ENCODE data around the gene CACNA1C. TPM values are rescaled to one million over a fixed set of nuclear protein-coding genes. Genes with fewer than 3 reads are reported as not detected.

The CACNA1C gene
- total RNA-seq, 3 donors from 2014 or later: 2.6 to 11.8 (median 9.5) TPM

DNA sequence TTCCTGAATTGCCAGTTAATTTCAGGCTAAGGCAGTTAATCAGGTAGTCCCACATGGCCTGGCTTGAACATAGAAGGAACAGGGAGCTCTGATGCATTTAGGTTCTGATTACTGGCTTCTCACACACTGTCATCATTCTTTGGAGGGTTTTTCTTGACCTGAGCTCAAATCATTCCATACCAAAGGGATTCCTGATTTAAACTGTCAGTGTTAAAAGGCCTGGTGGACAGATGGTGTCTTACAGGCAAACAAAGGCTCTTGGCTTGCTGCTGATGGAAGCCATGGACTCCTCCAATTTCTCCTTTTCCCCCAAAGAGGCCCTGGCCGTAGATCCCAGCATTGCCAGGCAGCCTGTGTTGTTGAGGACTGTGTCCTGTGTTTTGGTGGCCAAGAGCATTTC lies 30.2 kb downstream of the CACNA1C start:
- intact Hi-C loops (cut with DNase I; ENCODE audit: low total_unique reads): no loop called here
- Histone ChIP-seq H3K4me1 (no peaks in the 10 kb centered on the region), H3K4me3 (no peak overlapping the region), H3K27ac (no peak overlapping the region), H3K27me3 (no peaks in the 10 kb centered on the region), H3K36me3 (no peaks in the 10 kb centered on the region), H3K9me3 (no peaks in the 10 kb centered on the region)
- TF ChIP-seq, protein P1, sequence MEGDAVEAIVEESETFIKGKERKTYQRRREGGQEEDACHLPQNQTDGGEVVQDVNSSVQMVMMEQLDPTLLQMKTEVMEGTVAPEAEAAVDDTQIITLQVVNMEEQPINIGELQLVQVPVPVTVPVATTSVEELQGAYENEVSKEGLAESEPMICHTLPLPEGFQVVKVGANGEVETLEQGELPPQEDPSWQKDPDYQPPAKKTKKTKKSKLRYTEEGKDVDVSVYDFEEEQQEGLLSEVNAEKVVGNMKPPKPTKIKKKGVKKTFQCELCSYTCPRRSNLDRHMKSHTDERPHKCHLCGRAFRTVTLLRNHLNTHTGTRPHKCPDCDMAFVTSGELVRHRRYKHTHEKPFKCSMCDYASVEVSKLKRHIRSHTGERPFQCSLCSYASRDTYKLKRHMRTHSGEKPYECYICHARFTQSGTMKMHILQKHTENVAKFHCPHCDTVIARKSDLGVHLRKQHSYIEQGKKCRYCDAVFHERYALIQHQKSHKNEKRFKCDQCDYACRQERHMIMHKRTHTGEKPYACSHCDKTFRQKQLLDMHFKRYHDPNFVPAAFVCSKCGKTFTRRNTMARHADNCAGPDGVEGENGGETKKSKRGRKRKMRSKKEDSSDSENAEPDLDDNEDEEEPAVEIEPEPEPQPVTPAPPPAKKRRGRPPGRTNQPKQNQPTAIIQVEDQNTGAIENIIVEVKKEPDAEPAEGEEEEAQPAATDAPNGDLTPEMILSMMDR (IDR thresholded peaks at IDR 0.05): no peak
- no peak for TF ChIP-seq POLR2AphosphoS5 (IDR thresholded peaks at IDR 0.05)
- no peak for TF ChIP-seq POLR2A (IDR thresholded peaks at IDR 0.05)
- no peak for DNase-seq (ENCODE audit: low spot score in 2 of 2)

DNA sequence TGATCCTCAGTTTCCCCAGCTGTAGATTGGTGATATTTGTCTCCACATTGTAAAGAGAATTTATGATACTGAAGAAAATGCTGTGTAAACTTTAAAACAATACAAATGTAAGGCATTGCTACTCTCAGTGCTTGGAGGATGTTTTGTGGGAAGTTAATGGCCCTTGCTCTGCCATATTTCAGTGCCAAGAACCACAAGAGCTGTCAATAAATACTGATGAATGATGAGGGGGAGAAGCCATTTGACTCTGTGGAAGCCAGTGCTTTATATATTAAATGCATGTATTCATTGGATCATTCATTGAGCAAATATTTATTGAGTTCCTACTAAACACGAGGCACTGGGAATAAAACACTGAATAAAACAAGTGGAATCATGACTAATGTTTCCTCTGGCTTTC lies 30.8 kb downstream of the CACNA1C start:
- TF ChIP-seq POLR2A (IDR thresholded peaks at IDR 0.05) (no peak), POLR2AphosphoS5 (IDR thresholded peaks at IDR 0.05) (no peak)
- TF ChIP-seq, protein P1 (IDR thresholded peaks at IDR 0.05): no peak
- Histone ChIP-seq H3K4me3 (no peak overlapping the region), H3K9me3 (no peaks in the 10 kb centered on the region), H3K4me1 (no peaks in the 10 kb centered on the region), H3K36me3 (no peaks in the 10 kb centered on the region), H3K27ac (no peak overlapping the region), H3K27me3 (no peaks in the 10 kb centered on the region)
- DNase-seq (ENCODE audit: low spot score in 2 of 2): no peak
- intact Hi-C loops (cut with DNase I; ENCODE audit: low total_unique reads): no loop called here

DNA sequence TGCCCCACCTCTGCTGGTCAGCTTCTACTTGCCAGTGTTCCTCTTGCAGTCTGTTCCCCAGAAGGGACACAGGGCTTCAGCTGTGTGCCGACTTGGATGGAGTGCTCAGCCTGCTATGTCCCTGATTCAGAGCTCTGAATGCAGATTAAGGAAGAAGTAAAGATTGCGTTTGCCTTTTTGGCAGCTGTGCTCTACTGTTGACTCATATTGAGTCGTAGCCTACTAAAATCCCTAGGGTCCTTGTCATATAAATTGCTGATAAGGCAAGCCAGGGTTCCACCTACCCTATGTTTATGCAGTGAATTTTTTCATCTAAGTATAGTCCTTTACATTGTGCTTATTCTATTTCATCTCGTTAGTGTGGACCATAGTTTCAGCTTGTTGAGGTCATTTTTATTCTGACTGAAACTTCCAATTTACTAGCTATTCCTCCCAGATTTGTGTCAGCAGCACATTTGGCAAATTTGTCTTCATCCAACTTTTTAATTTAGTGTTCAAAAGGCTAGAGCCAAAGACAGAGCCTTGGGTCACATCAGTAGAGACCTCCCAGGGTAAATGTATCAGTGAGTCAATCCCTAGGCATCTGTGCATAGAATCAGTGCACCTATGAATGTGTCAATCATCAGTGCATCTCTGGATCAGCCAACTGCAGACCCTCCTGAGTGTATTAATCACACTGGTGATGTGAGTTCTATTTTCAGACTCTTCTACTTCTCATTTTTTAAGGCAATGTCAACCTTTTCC lies 31.9 kb downstream of the CACNA1C start:
- DNase-seq (ENCODE audit: low spot score in 2 of 2): no peak
- Histone ChIP-seq H3K27ac (peak overlapping the region in 1 of 2 donors; percentile 48), H3K9me3 (no peaks in the 10 kb centered on the region), H3K4me1 (no peaks in the 10 kb centered on the region), H3K36me3 (no peaks in the 10 kb centered on the region), H3K27me3 (no peaks in the 10 kb centered on the region), H3K4me3 (no peak overlapping the region)
- intact Hi-C loops (cut with DNase I; ENCODE audit: low total_unique reads): no loop called here
- TF ChIP-seq POLR2AphosphoS5 (IDR thresholded peaks at IDR 0.05) (no peak), POLR2A (IDR thresholded peaks at IDR 0.05) (no peak)
- TF ChIP-seq, protein P1 (IDR thresholded peaks at IDR 0.05): no peak

DNA sequence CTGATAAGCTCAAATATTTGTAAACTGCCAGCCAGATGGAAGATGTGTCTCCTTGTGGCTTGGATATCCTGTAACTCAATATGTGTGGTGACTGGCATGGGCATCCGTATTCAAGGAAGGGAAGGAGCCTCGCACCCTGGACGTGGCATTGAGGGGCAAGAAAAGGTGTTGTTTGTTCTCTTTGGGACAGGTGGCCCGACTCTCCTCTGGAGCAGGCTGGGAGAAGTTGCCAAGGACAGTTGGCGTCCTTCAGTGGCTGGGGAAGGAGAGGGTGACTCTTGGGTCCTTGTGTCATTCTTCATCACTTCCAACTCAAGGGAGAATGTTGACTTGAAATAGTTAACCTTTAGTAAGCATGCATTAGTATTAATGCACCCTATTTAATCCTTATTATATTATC lies 39.6 kb downstream of the CACNA1C start:
- intact Hi-C loops (cut with DNase I; ENCODE audit: low total_unique reads): no loop called here
- Histone ChIP-seq H3K27ac (no peak overlapping the region), H3K27me3 (no peaks in the 10 kb centered on the region), H3K36me3 (no peaks in the 10 kb centered on the region), H3K4me1 (no peaks in the 10 kb centered on the region), H3K4me3 (no peak overlapping the region), H3K9me3 (no peaks in the 10 kb centered on the region)
- TF ChIP-seq POLR2AphosphoS5 (IDR thresholded peaks at IDR 0.05): no peak
- no peak for DNase-seq (ENCODE audit: low spot score in 2 of 2)

DNA sequence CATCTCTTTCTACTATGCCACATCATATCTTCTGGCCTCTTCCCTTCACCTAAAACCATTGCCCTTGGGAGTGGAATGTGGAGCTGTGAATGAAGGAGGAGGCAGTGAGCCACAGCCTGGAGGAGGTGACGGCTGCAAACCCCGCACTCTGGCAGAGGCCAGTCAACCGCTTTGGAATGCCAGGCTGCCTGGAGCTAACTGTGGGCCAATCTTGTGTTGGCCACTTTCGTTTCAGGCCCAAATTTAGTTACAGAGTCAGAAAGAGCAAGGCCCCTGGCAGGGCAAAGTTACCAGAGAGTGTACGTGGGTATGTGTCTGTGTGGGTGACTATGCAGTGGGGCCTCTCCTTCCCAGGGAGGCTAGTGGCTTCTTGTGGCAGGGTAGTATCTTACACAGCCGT lies 40.1 kb downstream of the CACNA1C start:
- intact Hi-C loops (cut with DNase I; ENCODE audit: low total_unique reads): no loop called here
- Histone ChIP-seq H3K4me3 (no peak overlapping the region), H3K4me1 (no peaks in the 10 kb centered on the region), H3K9me3 (no peaks in the 10 kb centered on the region), H3K36me3 (no peaks in the 10 kb centered on the region), H3K27ac (peak overlapping the region in 1 of 2 donors; percentile 48), H3K27me3 (no peaks in the 10 kb centered on the region)
- TF ChIP-seq, protein P1 (IDR thresholded peaks at IDR 0.05): no peak
- TF ChIP-seq POLR2A (IDR thresholded peaks at IDR 0.05) (no peak), POLR2AphosphoS5 (IDR thresholded peaks at IDR 0.05) (no peak)
- DNase-seq (ENCODE audit: low spot score in 2 of 2): no peak
